Neutrophil (primary cell): ENCODE results near the gene CSNK1D.

Experiments
- H3K27ac ChIP-seq: fragments of 200-600 bp; sonication (generic); 2 replicates; pipeline ENCODE4 v1.5.1; 2016; ENCODE audit warnings: mild to moderate bottlenecking, moderate library complexity
- H3K27me3 ChIP-seq: fragments of 200-600 bp; sonication (generic); 2 replicates; pipeline ENCODE4 v1.6.0; 2016; ENCODE audit warnings: mild to moderate bottlenecking
- H3K36me3 ChIP-seq: fragments of 200-600 bp; sonication (generic); 2 replicates; pipeline ENCODE4 v1.5.1; 2017
- H3K4me1 ChIP-seq, 2 experiments: fragments of 200-600 bp in 1 of 2; sonication (generic) in 1 of 2; 1 replicate in 1 of 2; 2 replicates in 1 of 2; pipeline versions ENCODE4 v1.5.1 to v1.6.1; 2013 to 2016; ENCODE audit warnings: low read depth in 1 of 2, low read length in 1 of 2, mild to moderate bottlenecking in 1 of 2, moderate library complexity in 1 of 2; ENCODE audit not compliant: control insufficient read depth in 1 of 2, insufficient read depth in 1 of 2
- H3K4me3 ChIP-seq, 2 experiments: fragments of 200-600 bp in 1 of 2; sonication (generic) in 1 of 2; 1 replicate in 1 of 2; 2 replicates in 1 of 2; pipeline ENCODE4 v1.5.1; 2013 to 2016; ENCODE audit warnings: low read depth in 1 of 2, low read length in 1 of 2, mild to moderate bottlenecking in 1 of 2, moderate library complexity in 1 of 2
- H3K9me3 ChIP-seq: fragments of 200-600 bp; sonication (generic); 2 replicates; pipeline ENCODE4 v1.5.1; 2016
- TF ChIP-seq, protein P1 (sequence below): fragments of 200-600 bp; sonication (generic); IDR thresholded peaks from 2 replicates; pipeline ENCODE4 v1.5.1; 2016; ENCODE audit warnings: antibody characterized with exemption

CSNK1D gene

DNA sequence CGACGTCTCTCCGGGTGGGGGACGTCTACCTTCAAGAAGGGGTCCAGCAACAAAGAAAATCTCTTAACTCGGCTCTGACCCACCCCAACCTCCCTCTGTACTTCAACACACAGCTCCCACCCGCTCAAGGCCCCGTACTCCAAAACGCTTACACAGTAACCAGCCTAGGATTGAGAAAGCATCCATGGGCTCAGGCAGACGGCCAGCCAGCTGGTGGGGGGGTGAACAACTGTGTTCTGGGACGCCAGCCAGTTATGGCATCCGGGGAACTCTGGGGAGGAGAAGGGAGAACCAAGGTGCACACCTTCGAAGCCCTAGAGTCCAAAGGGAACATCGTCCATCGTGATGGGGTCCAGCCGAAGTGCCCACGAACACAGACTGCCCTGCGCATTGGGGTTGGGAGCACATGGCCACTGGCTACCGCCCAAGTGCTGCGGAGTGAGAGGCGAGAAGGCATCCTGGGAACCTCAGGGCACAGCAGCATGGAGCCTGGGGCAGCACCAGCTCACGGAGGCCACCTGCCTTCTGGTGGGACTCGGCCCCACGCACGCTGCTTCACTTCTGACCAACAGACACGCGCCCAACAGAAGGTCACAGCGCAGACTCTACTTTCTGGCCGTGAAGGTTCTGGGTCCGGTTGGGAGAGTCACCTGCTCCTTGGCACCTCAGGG lies 30.4 kb downstream of the CSNK1D start:
- Histone ChIP-seq H3K9me3 (no peaks in the 10 kb centered on the region), H3K4me3 (no peak overlapping the region), H3K27me3 (no peaks in the 10 kb centered on the region), H3K4me1 (peaks cover 54 to 65% of the 10 kb centered on the region in 2 experiments), H3K27ac (peak overlapping the region; percentile 82), H3K36me3 (peaks cover 100% of the 10 kb centered on the region)
- TF ChIP-seq, protein P1, sequence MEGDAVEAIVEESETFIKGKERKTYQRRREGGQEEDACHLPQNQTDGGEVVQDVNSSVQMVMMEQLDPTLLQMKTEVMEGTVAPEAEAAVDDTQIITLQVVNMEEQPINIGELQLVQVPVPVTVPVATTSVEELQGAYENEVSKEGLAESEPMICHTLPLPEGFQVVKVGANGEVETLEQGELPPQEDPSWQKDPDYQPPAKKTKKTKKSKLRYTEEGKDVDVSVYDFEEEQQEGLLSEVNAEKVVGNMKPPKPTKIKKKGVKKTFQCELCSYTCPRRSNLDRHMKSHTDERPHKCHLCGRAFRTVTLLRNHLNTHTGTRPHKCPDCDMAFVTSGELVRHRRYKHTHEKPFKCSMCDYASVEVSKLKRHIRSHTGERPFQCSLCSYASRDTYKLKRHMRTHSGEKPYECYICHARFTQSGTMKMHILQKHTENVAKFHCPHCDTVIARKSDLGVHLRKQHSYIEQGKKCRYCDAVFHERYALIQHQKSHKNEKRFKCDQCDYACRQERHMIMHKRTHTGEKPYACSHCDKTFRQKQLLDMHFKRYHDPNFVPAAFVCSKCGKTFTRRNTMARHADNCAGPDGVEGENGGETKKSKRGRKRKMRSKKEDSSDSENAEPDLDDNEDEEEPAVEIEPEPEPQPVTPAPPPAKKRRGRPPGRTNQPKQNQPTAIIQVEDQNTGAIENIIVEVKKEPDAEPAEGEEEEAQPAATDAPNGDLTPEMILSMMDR, result no peak

DNA sequence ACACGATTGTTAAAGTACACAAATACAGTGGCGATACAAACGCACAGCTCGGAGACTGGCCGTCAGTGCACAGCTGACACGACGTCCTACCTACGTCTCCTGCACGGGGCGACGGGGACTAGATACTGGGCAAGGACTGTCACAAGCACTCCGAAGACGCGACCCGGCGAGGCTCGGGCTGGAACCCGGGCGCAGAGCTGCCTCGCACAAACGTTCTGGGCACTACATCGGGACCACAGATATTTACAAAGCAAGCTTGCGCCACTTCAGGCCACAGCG lies 30.9 kb downstream of the CSNK1D start:
- TF ChIP-seq, protein P1, result no peak
- no peaks in the 10 kb centered on the region for H3K27me3 ChIP-seq
- H3K9me3 ChIP-seq, result no peaks in the 10 kb centered on the region
- H3K4me3 ChIP-seq, result no peak overlapping the region
- H3K36me3 ChIP-seq, result peaks cover 100% of the 10 kb centered on the region
- H3K27ac ChIP-seq, result peak overlapping the region; percentile 82
- peaks cover 59 to 70% of the 10 kb centered on the region in 2 experiments for H3K4me1 ChIP-seq

DNA sequence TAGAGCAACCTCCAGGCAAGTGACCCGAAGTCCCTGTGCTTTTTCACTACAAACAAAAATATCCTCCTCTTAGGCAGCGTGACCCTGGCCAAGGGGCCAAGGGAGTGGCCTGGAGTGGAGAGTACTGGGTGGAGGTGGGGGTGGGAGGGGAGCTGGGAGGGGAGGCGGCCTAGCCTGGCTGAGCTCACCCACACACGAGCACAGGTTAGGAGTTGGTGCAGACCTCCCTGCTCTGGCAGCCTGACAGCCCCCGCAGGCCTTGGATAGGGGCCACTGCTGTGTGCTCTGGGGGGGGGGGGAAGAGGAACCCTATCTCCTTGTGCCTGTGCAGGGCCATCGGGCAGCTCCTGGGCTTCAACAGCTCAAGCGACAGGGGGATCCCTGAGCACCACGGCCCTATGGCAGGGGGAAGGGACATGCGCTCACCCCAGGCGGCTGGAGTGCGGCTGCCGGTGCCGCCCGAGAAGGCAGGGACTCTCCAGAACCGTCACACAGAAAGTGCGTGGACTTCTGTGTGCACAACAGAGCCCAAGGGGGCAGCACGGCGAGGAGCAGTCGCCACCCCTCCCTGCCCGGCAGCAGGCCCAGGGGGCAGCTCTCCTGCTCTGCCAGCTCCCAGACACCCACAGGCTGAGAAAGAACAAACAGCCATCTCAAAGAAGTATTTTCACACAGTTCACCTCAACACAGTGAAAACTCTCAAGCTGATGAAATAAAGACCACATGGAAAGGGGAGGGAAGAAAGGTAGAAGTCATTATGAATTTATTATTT lies 31.4 kb downstream of the CSNK1D start:
- H3K4me3 ChIP-seq, result peak overlapping the region in 1 of 2 experiments; percentile 6
- H3K36me3 ChIP-seq, result peaks cover 100% of the 10 kb centered on the region

GRCh38 chr17:82241183-82241925 lies 32.1 kb downstream of the CSNK1D start:
- TF ChIP-seq, protein P1, result no peak

More for the DNA sequence above, 31.4 kb downstream of the CSNK1D start:
- H3K27ac ChIP-seq, result peak overlapping the region; percentile 82
- H3K4me1 ChIP-seq, result peaks cover 64 to 72% of the 10 kb centered on the region in 2 experiments
- no peaks in the 10 kb centered on the region for H3K27me3 ChIP-seq
- no peaks in the 10 kb centered on the region for H3K9me3 ChIP-seq
- TF ChIP-seq, protein P1, result no peak

DNA sequence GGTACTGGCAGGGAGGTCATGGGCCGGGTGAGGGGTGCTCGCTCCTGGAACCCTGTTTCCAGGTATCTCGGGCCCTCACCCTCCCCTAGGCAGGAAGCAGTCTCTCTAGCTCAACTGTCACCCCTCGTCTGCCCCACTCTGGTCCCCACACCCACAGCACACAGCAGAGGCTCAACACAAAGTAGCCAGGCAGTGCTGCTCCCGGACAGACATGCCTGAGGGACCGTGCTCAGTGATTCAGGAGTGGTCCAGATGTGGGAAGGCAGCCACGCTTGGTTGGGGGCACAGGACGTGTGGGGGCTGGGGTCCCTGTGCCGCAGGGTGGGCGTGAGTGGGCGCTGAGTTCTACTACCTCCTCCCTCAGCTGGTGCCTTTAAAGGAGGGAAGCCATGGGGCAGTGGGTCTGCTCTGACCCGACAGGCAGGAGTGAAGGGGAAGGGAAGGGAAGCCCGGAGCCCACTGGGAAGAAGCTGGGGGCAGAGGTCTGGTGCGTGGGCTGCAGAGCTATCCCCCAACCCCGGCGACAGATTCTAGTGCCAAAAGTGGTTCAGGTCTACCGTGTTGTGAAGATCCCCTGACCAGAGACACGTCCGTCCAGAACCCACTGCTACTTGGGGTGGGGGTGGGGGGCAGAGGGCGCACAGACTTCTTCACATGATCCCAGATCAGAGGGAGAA lies 32.9 kb downstream of the CSNK1D start:
- Histone ChIP-seq H3K4me3 (peak overlapping the region in 1 of 2 experiments; percentile 15), H3K36me3 (peaks cover 100% of the 10 kb centered on the region), H3K4me1 (peaks cover 79 to 82% of the 10 kb centered on the region in 2 experiments), H3K9me3 (no peaks in the 10 kb centered on the region), H3K27me3 (no peaks in the 10 kb centered on the region), H3K27ac (peak overlapping the region; percentile 82)
- TF ChIP-seq, protein P1, result no peak

More at GRCh38 chr17:82241183-82241925, 32.1 kb downstream of the CSNK1D start:
- Histone ChIP-seq H3K27ac (peak overlapping the region; percentile 82), H3K27me3 (no peaks in the 10 kb centered on the region), H3K4me3 (peak overlapping the region in 1 of 2 experiments; percentile 15), H3K9me3 (no peaks in the 10 kb centered on the region), H3K4me1 (peaks cover 72 to 75% of the 10 kb centered on the region in 2 experiments), H3K36me3 (peaks cover 100% of the 10 kb centered on the region)
